Astrocyte (in vitro differentiated cells and primary cell): ENCODE measurements around the gene ADNP. TPM values are rescaled to one million over a fixed set of nuclear protein-coding genes. Genes with fewer than 3 reads are reported as not detected.

Source experiments
- DNase-seq: peaks from one replicate; pipeline ENCODE4 v3.0.0-alpha.2; 2010; ENCODE audit warnings: low read depth
- FAIRE-seq: peaks from 2 replicates; lab custom pipeline; 2011; peaks lifted over from hg19 to GRCh38; lab: Jason Lieb, UNC
- H2AFZ ChIP-seq: 2 replicates; pipeline ENCODE4 v1.6.0; 2012; ENCODE audit warnings: low read depth, low read length, inconsistent platforms
- H3K27ac ChIP-seq: 2 replicates; pipeline ENCODE4 v1.5.1; 2011; ENCODE audit warnings: low read depth, low read length, inconsistent platforms
- H3K27me3 ChIP-seq: 2 replicates; pipeline ENCODE4 v1.6.0; 2011; ENCODE audit warnings: low read length, inconsistent platforms; ENCODE audit not compliant: insufficient read depth
- H3K36me3 ChIP-seq: 2 replicates; pipeline ENCODE4 v1.5.1; 2011; ENCODE audit warnings: low read length, inconsistent platforms; ENCODE audit not compliant: insufficient read depth
- H3K4me1 ChIP-seq: 2 replicates; pipeline ENCODE4 v1.5.1; 2011; ENCODE audit warnings: low read length, inconsistent platforms; ENCODE audit not compliant: insufficient read depth
- H3K4me2 ChIP-seq: 2 replicates; pipeline ENCODE4 v1.6.0; 2012; ENCODE audit warnings: low read length, inconsistent platforms
- H3K4me3 ChIP-seq: 2 replicates; pipeline ENCODE4 v1.5.1; 2011; ENCODE audit warnings: low read depth, mild to moderate bottlenecking, low read length, inconsistent platforms; ENCODE audit not compliant: insufficient read depth
- H3K79me2 ChIP-seq: 2 replicates; pipeline ENCODE4 v1.6.0; 2012; ENCODE audit warnings: mild to moderate bottlenecking, low read length, inconsistent platforms; ENCODE audit not compliant: insufficient read depth
- H3K9ac ChIP-seq: 2 replicates; pipeline ENCODE4 v1.6.0; 2012; ENCODE audit warnings: mild to moderate bottlenecking, low read length, inconsistent platforms
- H3K9me3 ChIP-seq: 2 replicates; pipeline ENCODE4 v1.5.1; 2012; ENCODE audit warnings: low read depth, mild to moderate bottlenecking, low read length, inconsistent platforms; ENCODE audit not compliant: insufficient read depth
- H4K20me1 ChIP-seq: 2 replicates; pipeline ENCODE4 v1.6.0; 2012; ENCODE audit warnings: low read length, inconsistent platforms; ENCODE audit not compliant: insufficient read depth
- H3K27ac Mint-ChIP-seq: one replicate; pipeline ENCODE4 v1.8.0; 2021; ENCODE audit warnings: mild to moderate bottlenecking, mixed read lengths; ENCODE audit not compliant: unreplicated experiment
- H3K27me3 Mint-ChIP-seq: one replicate; pipeline ENCODE4 v1.8.0; 2021; ENCODE audit warnings: low read depth, mixed read lengths; ENCODE audit not compliant: unreplicated experiment
- H3K36me3 Mint-ChIP-seq: one replicate; pipeline ENCODE4 v1.8.0; 2021; ENCODE audit warnings: low read depth, mixed read lengths; ENCODE audit not compliant: unreplicated experiment
- H3K4me1 Mint-ChIP-seq: one replicate; pipeline ENCODE4 v1.8.0; 2021; ENCODE audit warnings: low read depth, mixed read lengths; ENCODE audit not compliant: unreplicated experiment
- H3K4me3 Mint-ChIP-seq: one replicate; pipeline ENCODE4 v1.8.0; 2021; ENCODE audit warnings: mild to moderate bottlenecking, moderate library complexity, mixed read lengths; ENCODE audit not compliant: unreplicated experiment
- H3K9me3 Mint-ChIP-seq: one replicate; pipeline ENCODE4 v1.8.0; 2021; ENCODE audit warnings: mild to moderate bottlenecking, mixed read lengths; ENCODE audit not compliant: unreplicated experiment
- EZH2 ChIP-seq: IDR thresholded peaks from 2 replicates; pipeline ENCODE4 v1.6.1; 2012; ENCODE audit warnings: mild to moderate bottlenecking, low read length, inconsistent platforms; ENCODE audit not compliant: insufficient read depth
- total RNA-seq: library from RNA; stranded (reverse); gene quantifications from 2 replicates; pipeline ENCODE4 v1.2.1, GENCODE V29; 2021
- TF ChIP-seq, protein P1 (sequence below): IDR thresholded peaks from 2 replicates; pipeline ENCODE4 v1.5.1; 2011; ENCODE audit warnings: low read depth, mild to moderate bottlenecking, inconsistent platforms, low read length, moderate library complexity; ENCODE audit not compliant: insufficient read depth

The ADNP gene
- total RNA-seq, 1 donor from 2014 or later = 72.1 TPM

DNA sequence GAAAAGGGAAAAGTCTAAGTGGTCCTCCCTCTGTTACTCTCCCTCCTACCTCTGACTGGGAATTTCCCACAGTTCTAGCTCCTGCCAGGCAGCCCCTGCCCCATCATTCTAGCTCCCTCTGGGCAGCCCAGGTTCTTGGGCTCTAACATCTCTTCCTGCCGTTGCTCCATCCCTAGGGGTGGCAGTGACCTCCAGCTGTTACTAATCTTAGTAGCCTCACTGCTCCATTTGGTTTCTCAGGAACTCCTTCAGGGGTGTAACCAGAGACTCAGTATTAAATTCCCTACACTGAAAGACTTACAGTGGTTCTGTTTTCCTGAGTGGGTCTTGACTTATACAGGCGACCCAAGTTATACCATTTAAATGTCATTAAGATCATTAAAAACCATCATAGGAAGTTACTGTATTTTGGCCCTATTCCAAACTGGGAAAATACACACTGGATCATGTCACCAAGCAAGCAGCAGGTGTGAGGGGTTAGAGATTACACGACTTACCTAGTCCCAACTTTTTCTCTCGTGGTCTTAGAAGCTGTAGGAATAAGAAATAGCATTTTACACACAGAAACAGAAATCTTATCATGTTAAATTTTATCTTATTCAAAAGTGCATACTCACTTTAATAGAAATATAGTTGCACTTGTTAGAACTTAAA lies 17.0 kb upstream of the ADNP start:
- no peaks in the 10 kb centered on the region for H3K27me3 Mint-ChIP-seq
- no peak overlapping the region for H3K27ac Mint-ChIP-seq
- no peak overlapping the region for H3K4me2 ChIP-seq
- peaks cover 12% of the 10 kb centered on the region for H3K36me3 Mint-ChIP-seq
- TF ChIP-seq EZH2 = no peak
- TF ChIP-seq, protein P1, sequence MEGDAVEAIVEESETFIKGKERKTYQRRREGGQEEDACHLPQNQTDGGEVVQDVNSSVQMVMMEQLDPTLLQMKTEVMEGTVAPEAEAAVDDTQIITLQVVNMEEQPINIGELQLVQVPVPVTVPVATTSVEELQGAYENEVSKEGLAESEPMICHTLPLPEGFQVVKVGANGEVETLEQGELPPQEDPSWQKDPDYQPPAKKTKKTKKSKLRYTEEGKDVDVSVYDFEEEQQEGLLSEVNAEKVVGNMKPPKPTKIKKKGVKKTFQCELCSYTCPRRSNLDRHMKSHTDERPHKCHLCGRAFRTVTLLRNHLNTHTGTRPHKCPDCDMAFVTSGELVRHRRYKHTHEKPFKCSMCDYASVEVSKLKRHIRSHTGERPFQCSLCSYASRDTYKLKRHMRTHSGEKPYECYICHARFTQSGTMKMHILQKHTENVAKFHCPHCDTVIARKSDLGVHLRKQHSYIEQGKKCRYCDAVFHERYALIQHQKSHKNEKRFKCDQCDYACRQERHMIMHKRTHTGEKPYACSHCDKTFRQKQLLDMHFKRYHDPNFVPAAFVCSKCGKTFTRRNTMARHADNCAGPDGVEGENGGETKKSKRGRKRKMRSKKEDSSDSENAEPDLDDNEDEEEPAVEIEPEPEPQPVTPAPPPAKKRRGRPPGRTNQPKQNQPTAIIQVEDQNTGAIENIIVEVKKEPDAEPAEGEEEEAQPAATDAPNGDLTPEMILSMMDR = no peak
- no peak overlapping the region for H3K4me3 ChIP-seq
- H3K9me3 ChIP-seq = no peaks in the 10 kb centered on the region
- H3K27me3 ChIP-seq = no peaks in the 10 kb centered on the region
- peaks cover 45% of the 10 kb centered on the region for H3K79me2 ChIP-seq
- FAIRE-seq (no peak), DNase-seq (no peak)
- peaks cover 38% of the 10 kb centered on the region for H4K20me1 ChIP-seq
- H3K27ac ChIP-seq = no peak overlapping the region
- no peaks in the 10 kb centered on the region for H3K9me3 Mint-ChIP-seq
- no peaks in the 10 kb centered on the region for H3K4me1 ChIP-seq
- H3K36me3 ChIP-seq = peaks cover 50% of the 10 kb centered on the region
- H2AFZ ChIP-seq = no peak overlapping the region
- no peak overlapping the region for H3K9ac ChIP-seq
- H3K4me3 Mint-ChIP-seq = no peak overlapping the region
- H3K4me1 Mint-ChIP-seq = peaks cover 15% of the 10 kb centered on the region

DNA sequence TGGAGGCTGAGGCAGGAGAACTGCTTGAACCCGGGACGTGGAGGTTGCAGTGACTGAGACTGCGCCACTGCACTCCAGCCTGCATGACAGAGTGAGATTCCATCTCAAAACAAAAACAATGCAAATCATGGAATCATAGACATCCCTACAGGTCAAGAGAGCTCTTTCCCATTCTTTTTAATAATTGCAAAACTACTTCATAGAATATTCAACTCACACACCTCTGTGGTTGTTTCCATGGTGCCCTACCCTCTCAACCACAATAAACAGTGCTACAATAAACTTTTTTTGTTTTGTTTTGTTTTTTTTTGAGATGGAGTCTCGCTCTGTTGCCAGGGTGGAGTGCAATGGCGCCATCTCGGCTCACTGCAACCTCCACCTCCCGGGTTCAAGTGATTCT lies 11.8 kb upstream of the ADNP start:
- H3K36me3 ChIP-seq = peaks cover 46% of the 10 kb centered on the region
- no peaks in the 10 kb centered on the region for H3K9me3 ChIP-seq
- H3K79me2 ChIP-seq = peaks cover 20% of the 10 kb centered on the region
- H4K20me1 ChIP-seq = peaks cover 8% of the 10 kb centered on the region
- no peak overlapping the region for H2AFZ ChIP-seq
- TF ChIP-seq, protein P1 = no peak
- FAIRE-seq = no peak
- H3K9ac ChIP-seq = no peak overlapping the region
- no peaks in the 10 kb centered on the region for H3K4me1 ChIP-seq
- H3K27me3 ChIP-seq = no peaks in the 10 kb centered on the region
- Mint-ChIP-seq H3K4me1 (no peaks in the 10 kb centered on the region), H3K9me3 (no peaks in the 10 kb centered on the region), H3K27ac (no peak overlapping the region), H3K27me3 (no peaks in the 10 kb centered on the region), H3K36me3 (peaks cover 16% of the 10 kb centered on the region), H3K4me3 (no peak overlapping the region)
- H3K4me3 ChIP-seq = no peak overlapping the region
- no peak overlapping the region for H3K27ac ChIP-seq
- no peak for DNase-seq
- no peak overlapping the region for H3K4me2 ChIP-seq

DNA sequence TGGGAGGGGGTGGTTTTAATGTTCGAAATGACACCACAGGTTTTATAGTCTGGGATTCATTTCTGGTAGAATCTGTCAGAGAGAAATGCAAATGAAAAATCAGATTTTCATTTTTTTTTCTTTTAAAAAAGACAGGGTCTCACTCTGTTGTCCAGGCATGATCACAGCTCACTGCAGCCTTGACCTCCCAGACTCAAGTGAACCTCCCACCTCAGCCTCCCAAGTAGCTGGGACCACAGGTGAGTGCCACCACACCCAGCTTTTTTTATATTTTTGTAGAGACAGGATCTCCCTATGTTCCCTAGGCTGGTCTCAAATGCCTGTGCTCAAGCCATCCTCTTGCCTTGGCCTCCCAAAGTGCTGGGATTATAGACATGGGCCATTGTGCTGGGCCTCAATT lies 2.4 kb upstream of the ADNP start:
- peaks cover 14% of the 10 kb centered on the region for H4K20me1 ChIP-seq
- Mint-ChIP-seq H3K36me3 (peaks cover 12% of the 10 kb centered on the region), H3K27ac (peak overlapping the region; percentile 69), H3K4me1 (peaks cover 12% of the 10 kb centered on the region), H3K9me3 (no peaks in the 10 kb centered on the region), H3K27me3 (no peaks in the 10 kb centered on the region), H3K4me3 (no peak overlapping the region)
- peaks cover 23% of the 10 kb centered on the region for H3K79me2 ChIP-seq
- H2AFZ ChIP-seq = no peak overlapping the region
- FAIRE-seq (no peak), DNase-seq (no peak)
- H3K36me3 ChIP-seq = peaks cover 40% of the 10 kb centered on the region
- no peaks in the 10 kb centered on the region for H3K27me3 ChIP-seq
- H3K4me3 ChIP-seq = no peak overlapping the region
- no peak overlapping the region for H3K9ac ChIP-seq
- no peaks in the 10 kb centered on the region for H3K9me3 ChIP-seq
- peaks cover 11% of the 10 kb centered on the region for H3K4me1 ChIP-seq
- TF ChIP-seq, protein P1 = no peak
- TF ChIP-seq EZH2 = no peak
- H3K27ac ChIP-seq = no peak overlapping the region
- no peak overlapping the region for H3K4me2 ChIP-seq
